Esophagus muscularis mucosa (tissue), 4 donors: ENCODE results near the gene TFAP2A.

Source experiments
- EP300 ChIP-seq: sonication (generic); formaldehyde crosslinking; IDR thresholded peaks from one replicate; pipeline ENCODE4 v1.6.1; 2017; ENCODE audit warnings: antibody characterized with exemption
- POLR2A ChIP-seq: fragments of 450-650 bp; IDR thresholded peaks from one replicate; pipeline ENCODE4 v1.6.1; 2017; ENCODE audit warnings: antibody characterized with exemption, moderate library complexity, mild to moderate bottlenecking, low read depth
- POLR2AphosphoS5 ChIP-seq, 2 donors: sonication (generic); formaldehyde crosslinking; IDR thresholded peaks; one replicate each; pipeline ENCODE4 v1.6.1; 2017; ENCODE audit warnings: antibody characterized with exemption in 2 of 2
- TF ChIP-seq, protein P1 (sequence below), 3 experiments: fragments of 200-600 bp in 2 of 3; fragments of 450-650 bp in 1 of 3; sonication (generic) in 2 of 3; IDR thresholded peaks; one replicate each; pipeline ENCODE4 v1.5.1; 2017 to 2019; ENCODE audit warnings: antibody characterized with exemption in 3 of 3, mild to moderate bottlenecking in 2 of 3, moderate library complexity in 1 of 3

DNA sequence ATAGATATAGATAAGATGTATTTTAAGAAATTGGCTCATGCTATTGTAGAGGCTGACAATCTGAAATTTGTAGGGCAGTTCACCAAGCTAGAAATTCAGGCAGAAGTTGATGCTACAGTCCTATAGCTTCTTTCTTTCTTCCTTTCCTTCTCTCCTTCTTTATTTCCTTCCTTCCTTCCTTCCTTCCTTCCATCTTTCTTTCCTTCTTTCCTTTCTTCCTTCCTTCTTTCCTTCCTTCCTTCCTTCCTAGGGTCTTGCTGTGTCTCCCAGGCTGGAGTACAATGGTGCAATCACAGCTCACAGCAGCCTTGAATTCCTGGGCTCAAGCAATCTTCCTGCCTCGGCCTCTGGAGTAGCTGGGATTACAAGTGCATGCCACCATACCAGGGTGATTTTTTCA is 55.3 kb downstream of the TFAP2A start:
- TF ChIP-seq, protein P1, sequence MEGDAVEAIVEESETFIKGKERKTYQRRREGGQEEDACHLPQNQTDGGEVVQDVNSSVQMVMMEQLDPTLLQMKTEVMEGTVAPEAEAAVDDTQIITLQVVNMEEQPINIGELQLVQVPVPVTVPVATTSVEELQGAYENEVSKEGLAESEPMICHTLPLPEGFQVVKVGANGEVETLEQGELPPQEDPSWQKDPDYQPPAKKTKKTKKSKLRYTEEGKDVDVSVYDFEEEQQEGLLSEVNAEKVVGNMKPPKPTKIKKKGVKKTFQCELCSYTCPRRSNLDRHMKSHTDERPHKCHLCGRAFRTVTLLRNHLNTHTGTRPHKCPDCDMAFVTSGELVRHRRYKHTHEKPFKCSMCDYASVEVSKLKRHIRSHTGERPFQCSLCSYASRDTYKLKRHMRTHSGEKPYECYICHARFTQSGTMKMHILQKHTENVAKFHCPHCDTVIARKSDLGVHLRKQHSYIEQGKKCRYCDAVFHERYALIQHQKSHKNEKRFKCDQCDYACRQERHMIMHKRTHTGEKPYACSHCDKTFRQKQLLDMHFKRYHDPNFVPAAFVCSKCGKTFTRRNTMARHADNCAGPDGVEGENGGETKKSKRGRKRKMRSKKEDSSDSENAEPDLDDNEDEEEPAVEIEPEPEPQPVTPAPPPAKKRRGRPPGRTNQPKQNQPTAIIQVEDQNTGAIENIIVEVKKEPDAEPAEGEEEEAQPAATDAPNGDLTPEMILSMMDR (IDR thresholded peaks at IDR 0.05), result no peak
- TF ChIP-seq EP300 (no peak), POLR2A (no peak), POLR2AphosphoS5 (IDR thresholded peaks at IDR 0.05) (no peak)
